ENCODE measurements around the gene CCDC83.

DNA sequence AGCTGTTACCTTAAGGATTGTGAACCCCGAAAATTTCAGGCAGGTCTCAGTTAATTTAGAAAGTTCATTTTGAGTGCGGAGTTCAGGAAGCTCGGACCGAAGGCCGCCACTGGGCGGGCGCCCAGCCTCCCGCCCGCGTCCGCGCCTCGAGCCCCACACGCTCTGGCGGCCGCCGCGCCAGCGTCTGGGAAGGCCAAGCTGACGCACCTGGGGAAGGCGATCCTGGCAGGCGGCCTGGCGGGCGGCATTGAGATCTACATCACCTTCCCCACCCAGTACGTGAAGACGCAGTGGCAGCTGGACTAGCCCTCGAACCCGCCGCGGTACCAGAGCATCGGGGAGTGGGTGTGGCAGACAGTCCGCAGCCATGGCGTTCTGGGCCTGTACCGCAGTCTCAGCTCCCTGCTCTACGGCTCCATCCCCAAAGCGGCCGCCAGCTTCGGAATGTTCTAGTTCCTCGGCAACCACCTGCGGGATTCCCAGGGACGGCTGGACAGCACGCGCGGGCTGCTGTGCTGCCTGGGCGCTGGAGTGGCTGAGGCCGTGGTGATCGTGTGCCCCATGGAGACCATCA is 79.5 kb downstream of the CCDC83 start:
- TF ChIP-seq EZH2phosphoT487 (IDR thresholded peaks at IDR 0.05; ENCODE audit: unreplicated experiment), result no peak
- TF ChIP-seq, protein P1, sequence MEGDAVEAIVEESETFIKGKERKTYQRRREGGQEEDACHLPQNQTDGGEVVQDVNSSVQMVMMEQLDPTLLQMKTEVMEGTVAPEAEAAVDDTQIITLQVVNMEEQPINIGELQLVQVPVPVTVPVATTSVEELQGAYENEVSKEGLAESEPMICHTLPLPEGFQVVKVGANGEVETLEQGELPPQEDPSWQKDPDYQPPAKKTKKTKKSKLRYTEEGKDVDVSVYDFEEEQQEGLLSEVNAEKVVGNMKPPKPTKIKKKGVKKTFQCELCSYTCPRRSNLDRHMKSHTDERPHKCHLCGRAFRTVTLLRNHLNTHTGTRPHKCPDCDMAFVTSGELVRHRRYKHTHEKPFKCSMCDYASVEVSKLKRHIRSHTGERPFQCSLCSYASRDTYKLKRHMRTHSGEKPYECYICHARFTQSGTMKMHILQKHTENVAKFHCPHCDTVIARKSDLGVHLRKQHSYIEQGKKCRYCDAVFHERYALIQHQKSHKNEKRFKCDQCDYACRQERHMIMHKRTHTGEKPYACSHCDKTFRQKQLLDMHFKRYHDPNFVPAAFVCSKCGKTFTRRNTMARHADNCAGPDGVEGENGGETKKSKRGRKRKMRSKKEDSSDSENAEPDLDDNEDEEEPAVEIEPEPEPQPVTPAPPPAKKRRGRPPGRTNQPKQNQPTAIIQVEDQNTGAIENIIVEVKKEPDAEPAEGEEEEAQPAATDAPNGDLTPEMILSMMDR (conservative IDR thresholded peaks at IDR 0.05; ENCODE audit: low read depth in 2 of 2), result no peak
- no peak for TF ChIP-seq POLR2AphosphoS5 (IDR thresholded peaks at IDR 0.05; ENCODE audit: low read depth)
